ENCODE measurements around the gene ENTHD1. TPM values are rescaled to one million over a fixed set of nuclear protein-coding genes. Genes with fewer than 3 reads are reported as not detected.

The ENTHD1 gene
- total and polyA plus RNA-seq, 2 donors (not counting 3 experiments of a cell fraction or from before 2014, with no cell fraction given): not detected

- H3K9me3 ChIP-seq (replicated peaks; ENCODE audit: control insufficient read depth, insufficient read depth, low read length): no peaks in the 10 kb centered on the region
- POLR2A ChIA-PET: no interaction called here
- DNase-seq (ENCODE audit: low read depth, low spot score) (no peak), FAIRE-seq (no peak)
- H3K36me3 ChIP-seq (ENCODE audit: control insufficient read depth in 2 of 2, extremely low read depth in 1 of 2, insufficient read depth in 2 of 2, low read length in 2 of 2): no peaks in the 10 kb centered on the region
- dilution Hi-C loops (cut with MboI; ENCODE audit: extremely low pct_ligation_motif_present, low sequenced_read_pairs): no loop called here
- TF ChIP-seq POLR2AphosphoS5 (IDR thresholded peaks at IDR 0.05; ENCODE audit: insufficient read depth, low read depth, low read length): no peak
- no peak overlapping the region for H2AFZ ChIP-seq (ENCODE audit: low read depth, low read length)
- BruUV-seq (replicated peaks): no TSS peak
- H3K9ac ChIP-seq (replicated peaks; ENCODE audit: extremely low read depth, insufficient read depth, low read length): no peak overlapping the region
- H3K27ac ChIP-seq (ENCODE audit: insufficient read depth, low read depth, low read length): no peak overlapping the region
- H3K4me2 ChIP-seq (ENCODE audit: insufficient read depth, low read length): no peak overlapping the region
- no peak overlapping the region for H3K4me3 ChIP-seq (replicated peaks in 1 of 3; ENCODE audit: insufficient read depth in 1 of 3, low read depth in 1 of 3, low read length in 3 of 3)
- H3K27me3 ChIP-seq (ENCODE audit: control insufficient read depth in 2 of 2, insufficient read depth in 2 of 2, low read length in 2 of 2): peaks cover 32 to 38% of the 10 kb centered on the region in 2 experiments
- H3K79me2 ChIP-seq (ENCODE audit: control insufficient read depth, insufficient read depth, low read length): no peaks in the 10 kb centered on the region
- no peaks in the 10 kb centered on the region for H3K4me1 ChIP-seq (ENCODE audit: control insufficient read depth, extremely low read depth, insufficient read depth, low read length)
- CTCF ChIA-PET: interaction anchor here (1.3 to 4.0 kb wide), 3 partner anchors 9 to 88 kb away, joined by 3 to 97 read pairs (median 3); no protein-coding TSS in a partner anchor
- no peaks in the 10 kb centered on the region for H3K9me1 ChIP-seq (replicated peaks; ENCODE audit: control insufficient read depth, extremely low read depth, insufficient read depth, low read length)
- H4K20me1 ChIP-seq (replicated peaks; ENCODE audit: control insufficient read depth, extremely low read depth, insufficient read depth, low read length): no peaks in the 10 kb centered on the region
- intact Hi-C loops (cut with micrococcal nuclease): no loop called here
Measured at GRCh38 chr22:39935612-39936011, 42.1 kb upstream of the ENTHD1 start.

GRCh38 chr22:39935116-39935515 lies 41.6 kb upstream of the ENTHD1 start:
- no peaks in the 10 kb centered on the region for H3K79me2 ChIP-seq (ENCODE audit: control insufficient read depth, insufficient read depth, low read length)
- H3K9ac ChIP-seq (replicated peaks; ENCODE audit: extremely low read depth, insufficient read depth, low read length): no peak overlapping the region
- H3K4me2 ChIP-seq (ENCODE audit: insufficient read depth, low read length): no peak overlapping the region
- no peaks in the 10 kb centered on the region for H3K4me1 ChIP-seq (ENCODE audit: control insufficient read depth, extremely low read depth, insufficient read depth, low read length)
- H3K27me3 ChIP-seq (ENCODE audit: control insufficient read depth in 2 of 2, insufficient read depth in 2 of 2, low read length in 2 of 2): peaks cover 36 to 38% of the 10 kb centered on the region in 2 experiments
- no peak overlapping the region for H2AFZ ChIP-seq (ENCODE audit: low read depth, low read length)
- H4K20me1 ChIP-seq (replicated peaks; ENCODE audit: control insufficient read depth, extremely low read depth, insufficient read depth, low read length): no peaks in the 10 kb centered on the region
- BruUV-seq (replicated peaks): no TSS peak
- TF ChIP-seq MAX (IDR thresholded peaks at IDR 0.05; ENCODE audit: insufficient read depth, insufficient read length): no peak
- no peak for TF ChIP-seq FOS (IDR thresholded peaks at IDR 0.05; ENCODE audit: borderline replicate concordance, insufficient read depth, low read length)
- no peak for TF ChIP-seq POLR2AphosphoS5 (IDR thresholded peaks at IDR 0.05; ENCODE audit: insufficient read depth, low read depth, low read length)
- no peak for TF ChIP-seq MYC (IDR thresholded peaks at IDR 0.05; ENCODE audit: low read depth, low read length)
- no peak for TF ChIP-seq POLR2A (IDR thresholded peaks at IDR 0.05; ENCODE audit: low read depth, low read length)
- no peak for TF ChIP-seq GATA2 (IDR thresholded peaks at IDR 0.05; ENCODE audit: insufficient read depth, insufficient read length, low read depth, low read length)
- no peak for TF ChIP-seq JUN (IDR thresholded peaks at IDR 0.05; ENCODE audit: borderline replicate concordance, insufficient read depth, insufficient read length, low read depth)
- TF ChIP-seq EZH2 (IDR thresholded peaks at IDR 0.05; ENCODE audit: borderline replicate concordance, low read depth, low read length, severe bottlenecking): no peak
- no peak for TF ChIP-seq CTCF (IDR thresholded peaks at IDR 0.05; ENCODE audit: extremely low read depth in 1 of 2, insufficient read depth in 1 of 2, low read depth in 1 of 2, low read length in 2 of 2)
- no peaks in the 10 kb centered on the region for H3K9me3 ChIP-seq (replicated peaks; ENCODE audit: control insufficient read depth, insufficient read depth, low read length)
- POLR2A ChIA-PET: no interaction called here
- DNase-seq (ENCODE audit: low read depth, low spot score) (no peak), FAIRE-seq (no peak)
- dilution Hi-C loops (cut with MboI; ENCODE audit: extremely low pct_ligation_motif_present, low sequenced_read_pairs) (no loop called here), intact Hi-C loops (cut with micrococcal nuclease) (no loop called here)
- CTCF ChIA-PET: interaction anchor here (1.3 to 4.0 kb wide), 3 partner anchors 9 to 88 kb away, joined by 3 to 97 read pairs (median 3); no protein-coding TSS in a partner anchor
- H3K36me3 ChIP-seq (ENCODE audit: control insufficient read depth in 2 of 2, extremely low read depth in 1 of 2, insufficient read depth in 2 of 2, low read length in 2 of 2): no peaks in the 10 kb centered on the region
- no peaks in the 10 kb centered on the region for H3K9me1 ChIP-seq (replicated peaks; ENCODE audit: control insufficient read depth, extremely low read depth, insufficient read depth, low read length)
- no peak overlapping the region for H3K27ac ChIP-seq (ENCODE audit: insufficient read depth, low read depth, low read length)
- H3K4me3 ChIP-seq (replicated peaks in 1 of 3; ENCODE audit: insufficient read depth in 1 of 3, low read depth in 1 of 3, low read length in 3 of 3): no peak overlapping the region
